Measurements from ENCODE around the gene SERINC5.
"Not testable (repeated sequence)": the region's sequence is repeated elsewhere in the genome, so short reads cannot be mapped to it uniquely, and the experiment has no call there.

SERINC5 gene

DNA sequence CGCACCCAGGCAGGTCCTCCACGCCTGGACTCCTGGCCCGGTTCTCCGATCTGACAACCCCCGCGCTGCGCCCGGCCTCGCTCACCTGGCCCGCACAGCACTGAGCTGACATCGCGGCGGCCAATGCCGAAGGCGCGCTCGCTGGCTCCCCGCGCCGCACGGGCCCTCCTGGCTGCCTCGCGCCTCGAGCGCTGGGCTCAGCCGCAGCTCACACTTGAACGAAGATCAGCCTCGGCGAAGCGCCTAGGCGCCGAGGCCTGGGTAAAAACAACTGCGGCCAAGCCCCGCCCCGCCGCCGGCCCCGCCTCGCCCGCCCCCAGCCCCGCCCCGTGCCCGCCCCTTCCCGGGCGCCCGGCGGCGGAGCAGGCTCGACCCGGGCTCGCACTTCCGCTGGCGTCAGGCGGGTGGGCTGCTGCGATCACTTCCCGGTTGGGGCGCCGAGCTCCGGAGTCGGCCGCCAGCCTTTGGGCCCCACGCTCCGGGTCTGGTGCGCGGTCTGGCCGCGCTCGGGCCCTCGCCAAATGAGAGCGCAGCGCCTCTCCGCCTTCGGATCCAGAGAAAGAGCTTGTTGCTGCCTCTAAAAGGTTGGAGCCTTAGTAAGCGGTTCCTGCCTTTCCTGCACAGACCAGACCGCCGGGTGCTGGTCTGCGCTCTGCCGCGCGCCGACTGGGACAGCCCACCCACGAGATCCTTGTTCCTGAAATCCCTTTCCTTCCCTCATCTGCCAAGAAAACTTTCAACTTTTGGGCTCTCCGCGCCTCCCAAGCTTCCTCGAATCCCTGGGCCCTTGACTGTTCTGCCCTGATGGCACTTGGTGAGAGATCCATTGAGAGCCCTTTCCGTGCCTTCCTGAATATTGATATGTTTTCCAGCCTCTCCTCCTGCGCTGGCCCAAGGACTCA, at the start of gene SERINC5:
TSS of gene SERINC5 (minus strand) at position 238 of the 902 bp plus-strand sequence. CDS start at position 112, 126 bp downstream.
- ChIA-PET CTCF (no interaction called here), POLR2A (interaction anchor here (0.7 to 2.4 kb wide), 15 partner anchors 10 to 742 kb away, joined by 3 to 28 read pairs (median 4); no protein-coding TSS in a partner anchor)
- peak; percentile 87 for DNase-seq (ENCODE audit: extremely low spot score)
- TF ChIP-seq ZNF384 (IDR thresholded peaks at IDR 0.05), result no peak
- peak; percentile 52; the same call in 1 of the 2 replicates for TF ChIP-seq ELF4 (IDR thresholded peaks at IDR 0.05)
- TF ChIP-seq FOXA1 (IDR thresholded peaks at IDR 0.05), result no peak
- no peak for TF ChIP-seq ARNT (IDR thresholded peaks at IDR 0.05)
- no peak for TF ChIP-seq SUZ12 (IDR thresholded peaks at IDR 0.05)

DNA sequence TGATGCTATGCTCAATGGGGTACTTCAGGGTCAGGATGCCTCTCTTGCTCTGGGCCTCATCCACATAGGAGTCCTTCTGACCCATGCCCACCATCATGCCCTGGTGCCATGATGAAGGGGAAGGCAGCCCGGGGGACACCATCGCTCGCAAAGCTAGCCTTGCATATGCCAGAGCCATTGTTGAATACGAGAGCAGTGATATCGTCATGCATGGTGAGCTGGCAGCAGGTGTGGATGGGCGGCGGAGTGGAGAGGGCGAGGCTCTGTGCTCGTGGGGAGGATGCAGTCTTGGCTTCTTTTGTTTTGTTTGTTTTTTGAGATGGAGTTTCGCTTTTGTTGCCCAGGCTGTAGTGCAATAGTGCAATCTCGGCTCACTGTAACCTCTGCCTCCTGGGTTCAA, 46.8 kb upstream of the SERINC5 start:
- no peak for DNase-seq (ENCODE audit: extremely low spot score)
- CTCF ChIA-PET, result no interaction called here
- POLR2A ChIA-PET, result no interaction called here
- TF ChIP-seq LEF1 (IDR thresholded peaks at IDR 0.05; ENCODE audit: borderline replicate concordance) (no peak), L3MBTL2 (conservative IDR thresholded peaks at IDR 0.05) (no peak), NFRKB (IDR thresholded peaks at IDR 0.05) (no peak), FOXK2 (IDR thresholded peaks at IDR 0.05) (no peak), ZNF384 (IDR thresholded peaks at IDR 0.05) (no peak), FOXA1 (IDR thresholded peaks at IDR 0.05) (no peak), SUZ12 (IDR thresholded peaks at IDR 0.05) (no peak), CTBP1 (IDR thresholded peaks at IDR 0.05; ENCODE audit: borderline replicate concordance) (no peak), SP1 (IDR thresholded peaks at IDR 0.05) (no peak), ELF4 (IDR thresholded peaks at IDR 0.05) (no peak), FOXM1 (IDR thresholded peaks at IDR 0.05; ENCODE audit: borderline replicate concordance) (no peak), HDGF (IDR thresholded peaks at IDR 0.05; ENCODE audit: borderline replicate concordance) (no peak), TARDBP (IDR thresholded peaks at IDR 0.05) (no peak), ARNT (IDR thresholded peaks at IDR 0.05) (no peak), BHLHE40 (IDR thresholded peaks at IDR 0.05; ENCODE audit: borderline replicate concordance) (no peak)
- TF ChIP-seq, protein P1, sequence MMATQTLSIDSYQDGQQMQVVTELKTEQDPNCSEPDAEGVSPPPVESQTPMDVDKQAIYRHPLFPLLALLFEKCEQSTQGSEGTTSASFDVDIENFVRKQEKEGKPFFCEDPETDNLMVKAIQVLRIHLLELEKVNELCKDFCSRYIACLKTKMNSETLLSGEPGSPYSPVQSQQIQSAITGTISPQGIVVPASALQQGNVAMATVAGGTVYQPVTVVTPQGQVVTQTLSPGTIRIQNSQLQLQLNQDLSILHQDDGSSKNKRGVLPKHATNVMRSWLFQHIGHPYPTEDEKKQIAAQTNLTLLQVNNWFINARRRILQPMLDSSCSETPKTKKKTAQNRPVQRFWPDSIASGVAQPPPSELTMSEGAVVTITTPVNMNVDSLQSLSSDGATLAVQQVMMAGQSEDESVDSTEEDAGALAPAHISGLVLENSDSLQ (IDR thresholded peaks at IDR 0.05), result no peak

DNA sequence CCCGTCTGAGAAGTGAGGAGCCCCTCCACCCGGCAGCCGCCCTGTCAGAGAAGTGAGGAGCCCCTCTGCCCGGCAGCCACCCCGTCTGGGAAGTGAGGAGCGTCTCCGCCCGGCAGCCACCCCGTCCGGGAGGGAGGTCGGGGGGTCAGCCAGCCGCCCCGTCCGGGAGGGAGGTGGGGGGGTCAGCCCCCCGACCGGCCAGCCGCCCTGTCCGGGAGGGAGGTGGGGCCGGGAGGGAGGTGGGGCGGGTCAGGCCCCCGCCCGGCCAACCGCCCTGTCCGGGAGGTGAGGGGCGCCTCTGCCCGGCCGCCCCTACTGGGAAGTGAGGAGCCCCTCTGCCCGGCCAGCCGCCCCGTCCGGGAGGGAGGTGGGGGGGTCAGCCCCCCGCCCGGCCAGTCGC, 45.5 kb upstream of the SERINC5 start:
- DNase-seq (ENCODE audit: extremely low spot score); POLR2A ChIA-PET; CTCF ChIA-PET: not testable (repeated sequence)

DNA sequence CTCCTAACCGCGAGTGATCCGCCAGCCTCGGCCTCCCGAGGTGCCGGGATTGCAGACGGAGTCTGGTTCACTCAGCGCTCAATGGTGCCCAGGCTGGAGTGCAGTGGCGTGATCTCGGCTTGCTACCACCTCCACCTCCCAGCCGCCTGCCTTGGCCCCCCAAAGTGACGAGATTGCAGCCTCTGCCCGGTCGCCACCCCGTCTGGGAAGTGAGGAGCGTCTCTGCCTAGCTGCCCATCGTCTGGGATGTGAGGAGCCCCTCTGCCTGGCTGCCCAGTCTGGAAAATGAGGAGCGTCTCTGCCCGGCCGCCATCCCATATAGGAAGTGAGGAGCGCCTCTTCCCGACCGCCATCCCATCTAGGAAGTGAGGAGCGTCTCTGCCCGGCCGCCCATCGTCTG, 44.9 kb upstream of the SERINC5 start:
- CTCF ChIA-PET; POLR2A ChIA-PET; DNase-seq (ENCODE audit: extremely low spot score): not testable (repeated sequence)

DNA sequence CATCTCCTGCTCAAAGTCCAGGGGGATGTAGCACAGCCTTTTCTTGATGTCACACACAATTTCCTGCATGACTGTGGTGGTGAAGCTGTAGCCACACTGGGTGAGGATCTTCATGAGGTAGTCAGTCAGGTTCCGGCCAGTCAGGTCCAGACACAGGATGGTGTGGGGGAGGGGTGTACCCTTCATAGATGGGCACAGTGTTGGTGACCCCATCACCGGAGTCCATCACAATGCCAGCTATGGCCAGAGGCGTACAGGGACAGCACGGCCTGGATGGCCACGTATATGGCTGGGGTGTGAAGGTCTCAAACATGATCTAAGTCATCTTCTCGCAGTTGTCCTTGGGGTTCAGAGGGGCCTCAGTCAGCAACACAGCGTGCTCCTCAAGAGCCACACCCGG, 44.3 kb upstream of the SERINC5 start:
- ChIA-PET CTCF (no interaction called here), POLR2A (no interaction called here)
- no peak for DNase-seq (ENCODE audit: extremely low spot score)
- TF ChIP-seq, protein P1 (IDR thresholded peaks at IDR 0.05), result no peak
- TF ChIP-seq ELF4 (IDR thresholded peaks at IDR 0.05) (no peak), BHLHE40 (IDR thresholded peaks at IDR 0.05; ENCODE audit: borderline replicate concordance) (no peak), FOXM1 (IDR thresholded peaks at IDR 0.05; ENCODE audit: borderline replicate concordance) (no peak), NFRKB (IDR thresholded peaks at IDR 0.05) (no peak), FOXA1 (IDR thresholded peaks at IDR 0.05) (no peak), HDGF (IDR thresholded peaks at IDR 0.05; ENCODE audit: borderline replicate concordance) (no peak), ZNF384 (IDR thresholded peaks at IDR 0.05) (no peak), ARNT (IDR thresholded peaks at IDR 0.05) (no peak), SUZ12 (IDR thresholded peaks at IDR 0.05) (no peak), TARDBP (IDR thresholded peaks at IDR 0.05) (no peak), L3MBTL2 (conservative IDR thresholded peaks at IDR 0.05) (no peak), LEF1 (IDR thresholded peaks at IDR 0.05; ENCODE audit: borderline replicate concordance) (no peak), FOXK2 (IDR thresholded peaks at IDR 0.05) (no peak), CTBP1 (IDR thresholded peaks at IDR 0.05; ENCODE audit: borderline replicate concordance) (no peak), SP1 (IDR thresholded peaks at IDR 0.05) (no peak)

DNA sequence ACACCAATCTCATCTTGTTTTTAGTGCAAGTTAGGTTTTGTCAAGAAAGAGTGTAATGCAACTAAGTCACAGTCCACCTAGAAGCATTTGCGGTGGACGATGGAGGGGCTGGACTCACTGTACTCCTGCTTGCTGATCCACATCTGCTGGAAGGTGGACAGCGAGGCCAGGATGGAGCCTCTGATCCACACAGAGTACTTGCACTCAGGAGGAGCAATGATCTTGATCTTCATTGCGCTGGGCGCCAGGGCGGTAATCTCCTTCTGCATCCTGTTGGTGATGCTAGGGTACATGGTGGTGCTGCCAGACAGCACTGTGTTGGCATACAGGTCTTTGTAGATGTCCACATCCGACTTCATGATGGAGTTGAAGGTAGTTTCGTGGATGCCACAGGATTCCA, 43.8 kb upstream of the SERINC5 start:
- ChIA-PET CTCF (no interaction called here), POLR2A (no interaction called here)
- no peak for DNase-seq (ENCODE audit: extremely low spot score)
- TF ChIP-seq NFRKB (IDR thresholded peaks at IDR 0.05) (no peak), ZNF384 (IDR thresholded peaks at IDR 0.05) (no peak), SUZ12 (IDR thresholded peaks at IDR 0.05) (no peak), TARDBP (IDR thresholded peaks at IDR 0.05) (no peak), BHLHE40 (IDR thresholded peaks at IDR 0.05; ENCODE audit: borderline replicate concordance) (no peak), HDGF (IDR thresholded peaks at IDR 0.05; ENCODE audit: borderline replicate concordance) (no peak), FOXK2 (IDR thresholded peaks at IDR 0.05) (no peak), FOXM1 (IDR thresholded peaks at IDR 0.05; ENCODE audit: borderline replicate concordance) (no peak), LEF1 (IDR thresholded peaks at IDR 0.05; ENCODE audit: borderline replicate concordance) (no peak), FOXA1 (IDR thresholded peaks at IDR 0.05) (no peak)

DNA sequence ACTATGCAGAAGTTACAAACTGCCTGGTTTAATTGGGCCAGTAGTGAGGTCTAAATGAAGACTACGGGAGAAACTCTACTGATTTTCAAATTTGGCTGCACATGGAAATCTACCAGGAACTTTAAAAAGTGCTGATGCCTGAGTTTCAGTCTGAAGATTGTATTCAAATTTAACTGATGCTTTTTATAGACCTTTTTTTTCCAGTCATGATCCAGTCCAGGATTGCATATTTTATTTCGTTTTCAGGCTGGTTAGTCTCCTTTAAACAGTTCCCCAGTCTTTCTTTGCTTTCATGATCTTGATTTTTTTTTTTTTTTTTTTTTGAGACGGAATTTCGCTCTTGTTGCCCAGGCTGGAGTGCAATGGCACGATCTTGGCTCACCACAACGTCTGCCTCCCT, 40.3 kb upstream of the SERINC5 start:
- CTCF ChIA-PET, result interaction anchor here (0.8 kb wide), 1 partner anchor 21 kb away, joined by 3 read pairs; no protein-coding TSS in a partner anchor

More for the DNA sequence above, 40.3 kb upstream of the SERINC5 start:
- POLR2A ChIA-PET, result no interaction called here
- no peak for DNase-seq (ENCODE audit: extremely low spot score)
- TF ChIP-seq ELF4 (IDR thresholded peaks at IDR 0.05) (no peak), ZNF384 (IDR thresholded peaks at IDR 0.05) (no peak), FOXK2 (IDR thresholded peaks at IDR 0.05) (no peak), NFRKB (IDR thresholded peaks at IDR 0.05) (no peak), ARNT (IDR thresholded peaks at IDR 0.05) (no peak), CTBP1 (IDR thresholded peaks at IDR 0.05; ENCODE audit: borderline replicate concordance) (no peak), TARDBP (IDR thresholded peaks at IDR 0.05) (no peak), BHLHE40 (IDR thresholded peaks at IDR 0.05; ENCODE audit: borderline replicate concordance) (no peak), SP1 (IDR thresholded peaks at IDR 0.05) (no peak), L3MBTL2 (conservative IDR thresholded peaks at IDR 0.05) (no peak), FOXM1 (IDR thresholded peaks at IDR 0.05; ENCODE audit: borderline replicate concordance) (no peak), SUZ12 (IDR thresholded peaks at IDR 0.05) (no peak), LEF1 (IDR thresholded peaks at IDR 0.05; ENCODE audit: borderline replicate concordance) (no peak), FOXA1 (IDR thresholded peaks at IDR 0.05) (no peak), HDGF (IDR thresholded peaks at IDR 0.05; ENCODE audit: borderline replicate concordance) (no peak)
- TF ChIP-seq, protein P1 (IDR thresholded peaks at IDR 0.05), result no peak

Measured in HEK293T (cell line).